DOHH2 (cell line): Measurements from ENCODE around the gene EOLA2.
"Not testable (repeated sequence)": the region's sequence is repeated elsewhere in the genome, so short reads cannot be mapped to it uniquely, and the experiment has no call there.

Source experiments
- CTCF ChIP-seq: fragments of 200-600 bp; sonication (generic); IDR thresholded peaks from one replicate; pipeline ENCODE4 v1.5.1; 2014; ENCODE audit warnings: antibody characterized with exemption, mild to moderate bottlenecking, low read depth, low read length; ENCODE audit not compliant: poor library complexity, severe bottlenecking
- EZH2phosphoT487 ChIP-seq: fragments of 200-600 bp; sonication (generic); IDR thresholded peaks from 2 replicates; pipeline ENCODE4 v1.6.1; 2017; ENCODE audit warnings: borderline replicate concordance, mild to moderate bottlenecking, antibody characterized with exemption, low read length, moderate library complexity, mixed read lengths

GRCh38 chrX:149928635-149929034 is 9.7 kb downstream of the EOLA2 start:
- TF ChIP-seq CTCF, EZH2phosphoT487: not testable (repeated sequence)
